Measurements from ENCODE around the gene TMEM229B. TPM values are rescaled to one million over a fixed set of nuclear protein-coding genes. Genes with fewer than 3 reads are reported as not detected.

TMEM229B gene
- total and polyA plus RNA-seq, 2 of the 4 experiments (the other 2 are of a cell fraction), result under 0.01 TPM; not detected in 1

DNA sequence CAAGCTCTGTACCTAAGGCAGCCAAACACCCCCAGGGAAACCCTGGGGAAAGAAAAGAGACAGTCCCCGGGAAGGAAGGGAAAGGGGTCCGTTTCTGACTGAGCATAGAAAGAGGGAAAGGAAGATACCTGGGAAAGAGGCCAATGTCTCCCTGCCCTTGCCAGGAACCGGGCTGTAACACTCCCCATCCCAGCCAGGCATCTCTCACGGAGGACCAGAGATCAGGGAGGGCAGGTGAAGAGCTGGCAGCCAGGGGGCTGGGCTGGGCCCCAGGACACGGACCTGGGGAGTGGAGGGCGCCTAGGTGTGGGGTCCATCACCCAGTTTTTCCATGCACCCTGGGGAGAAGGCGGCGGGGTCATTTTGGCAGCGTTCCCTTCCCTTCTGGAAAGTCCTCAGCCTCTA is 25.7 kb upstream of the TMEM229B start:
- Histone ChIP-seq H3K18ac (ENCODE audit: low read depth, low read length) (no peak overlapping the region), H3K9me1 (ENCODE audit: insufficient read depth, low read length) (no peaks in the 10 kb centered on the region), H3K4me1 (ENCODE audit: control insufficient read depth, insufficient read depth, low read length) (no peaks in the 10 kb centered on the region), H3K56ac (ENCODE audit: extremely low read depth, insufficient read depth, low read length) (no peak overlapping the region), H3K9ac (ENCODE audit: low read depth, low read length) (no peak overlapping the region), H2AFZ (replicated peaks; ENCODE audit: low read length, poor library complexity) (peak overlapping the region; percentile 83), H3K36me3 (ENCODE audit: control insufficient read depth, insufficient read depth, low read length) (no peaks in the 10 kb centered on the region), H3K4me3 (ENCODE audit: insufficient read depth, low read depth, low read length) (peak overlapping the region; percentile 59), H2BK15ac (ENCODE audit: low read depth, low read length) (no peak overlapping the region), H3K4me2 (ENCODE audit: low read depth, low read length) (peak overlapping the region; percentile 81; the same call in 1 of the 2 replicates), H3K79me1 (ENCODE audit: low read depth in 1 of 2, low read length in 2 of 2) (no peaks in the 10 kb centered on the region), H4K91ac (ENCODE audit: insufficient read depth, low read depth, low read length) (no peak overlapping the region), H4K8ac (ENCODE audit: low read depth in 2 of 2, low read length in 2 of 2) (no peak overlapping the region), H2BK20ac (ENCODE audit: low read depth, low read length) (no peak overlapping the region), H4K20me1 (ENCODE audit: insufficient read depth, low read length) (no peaks in the 10 kb centered on the region), H3K4ac (ENCODE audit: low read depth, low read length) (no peak overlapping the region), H2AK9ac (replicated peaks; ENCODE audit: low read depth, low read length, poor library complexity) (no peak overlapping the region), H2BK5ac (ENCODE audit: low read depth, low read length, poor library complexity, severe bottlenecking) (no peak overlapping the region), H3K9me3 (ENCODE audit: control insufficient read depth, insufficient read depth, low read length) (no peaks in the 10 kb centered on the region), H4K5ac (ENCODE audit: low read depth, low read length) (no peak overlapping the region), H3K14ac (replicated peaks; ENCODE audit: low read depth, low read length) (no peak overlapping the region), H3K23ac (ENCODE audit: low read depth, low read length) (no peak overlapping the region), H2AK5ac (ENCODE audit: low read depth, low read length) (no peak overlapping the region), H3K27me3 (ENCODE audit: control insufficient read depth, insufficient read depth, low read length) (peaks cover 64% of the 10 kb centered on the region), H2BK120ac (ENCODE audit: low read depth, low read length) (no peak overlapping the region), H3K27ac (ENCODE audit: insufficient read depth, low read length) (no peak overlapping the region)
- ChIA-PET POLR2A (ENCODE audit: unreplicated experiment) (no interaction called here), CTCF (interaction anchor here (0.6 kb wide), 2 partner anchors 90 to 218 kb away, joined by 3 to 6 read pairs; no protein-coding TSS in a partner anchor)
- 20% methylated on average over 2 of the region's 9 CpGs; no CpG with 5 or more reads in 1 of the 2 experiments for WGBS, 2 experiments (ENCODE audit: extremely low coverage in 2 of 2, insufficient read length in 1 of 2)
- ATAC-seq (ENCODE audit: low read depth), result no peak
- TF ChIP-seq RFX5 (IDR thresholded peaks at IDR 0.05; ENCODE audit: low read depth, low read length) (no peak), BHLHE40 (IDR thresholded peaks at IDR 0.05; ENCODE audit: low read depth, low read length) (no peak), POLR2A (IDR thresholded peaks at IDR 0.05; ENCODE audit: low read depth, low read length) (no peak), FOS (IDR thresholded peaks at IDR 0.05; ENCODE audit: low read depth, low read length) (no peak), CTCF (conservative IDR thresholded peaks at IDR 0.05; ENCODE audit: low read depth, low read length) (no peak), RCOR1 (IDR thresholded peaks at IDR 0.05; ENCODE audit: insufficient replicate concordance, low read length) (no peak), NFE2L2 (IDR thresholded peaks at IDR 0.05; ENCODE audit: low read depth, low read length) (no peak), MXI1 (IDR thresholded peaks at IDR 0.05; ENCODE audit: borderline replicate concordance, low read depth, low read length) (no peak), MAFK (IDR thresholded peaks at IDR 0.05; ENCODE audit: low read depth, low read length) (no peak), CEBPB (IDR thresholded peaks at IDR 0.05; ENCODE audit: low read depth, low read length) (no peak)
- TF ChIP-seq, protein P1, sequence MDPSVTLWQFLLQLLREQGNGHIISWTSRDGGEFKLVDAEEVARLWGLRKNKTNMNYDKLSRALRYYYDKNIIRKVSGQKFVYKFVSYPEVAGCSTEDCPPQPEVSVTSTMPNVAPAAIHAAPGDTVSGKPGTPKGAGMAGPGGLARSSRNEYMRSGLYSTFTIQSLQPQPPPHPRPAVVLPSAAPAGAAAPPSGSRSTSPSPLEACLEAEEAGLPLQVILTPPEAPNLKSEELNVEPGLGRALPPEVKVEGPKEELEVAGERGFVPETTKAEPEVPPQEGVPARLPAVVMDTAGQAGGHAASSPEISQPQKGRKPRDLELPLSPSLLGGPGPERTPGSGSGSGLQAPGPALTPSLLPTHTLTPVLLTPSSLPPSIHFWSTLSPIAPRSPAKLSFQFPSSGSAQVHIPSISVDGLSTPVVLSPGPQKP (IDR thresholded peaks at IDR 0.05; ENCODE audit: borderline replicate concordance, low read depth, low read length), result no peak
- in situ Hi-C loops (cut with MboI; ENCODE audit: low sequenced_read_pairs), result no loop called here
- BruUV-seq (replicated peaks), result no TSS peak
- dilution Hi-C loops (cut with HindIII; ENCODE audit: low sequenced_read_pairs, unreplicated experiment), result no loop called here
- intact Hi-C loops (cut with micrococcal nuclease), result no loop called here
- no peak for DNase-seq
